Measurements from ENCODE around the gene ZCCHC24.
"Not testable (repeated sequence)": the region's sequence is repeated elsewhere in the genome, so short reads cannot be mapped to it uniquely, and the experiment has no call there.

ZCCHC24 gene

GRCh38 chr10:79334573-79334972 is 110.9 kb downstream of the ZCCHC24 start:
- TF ChIP-seq, protein P1, sequence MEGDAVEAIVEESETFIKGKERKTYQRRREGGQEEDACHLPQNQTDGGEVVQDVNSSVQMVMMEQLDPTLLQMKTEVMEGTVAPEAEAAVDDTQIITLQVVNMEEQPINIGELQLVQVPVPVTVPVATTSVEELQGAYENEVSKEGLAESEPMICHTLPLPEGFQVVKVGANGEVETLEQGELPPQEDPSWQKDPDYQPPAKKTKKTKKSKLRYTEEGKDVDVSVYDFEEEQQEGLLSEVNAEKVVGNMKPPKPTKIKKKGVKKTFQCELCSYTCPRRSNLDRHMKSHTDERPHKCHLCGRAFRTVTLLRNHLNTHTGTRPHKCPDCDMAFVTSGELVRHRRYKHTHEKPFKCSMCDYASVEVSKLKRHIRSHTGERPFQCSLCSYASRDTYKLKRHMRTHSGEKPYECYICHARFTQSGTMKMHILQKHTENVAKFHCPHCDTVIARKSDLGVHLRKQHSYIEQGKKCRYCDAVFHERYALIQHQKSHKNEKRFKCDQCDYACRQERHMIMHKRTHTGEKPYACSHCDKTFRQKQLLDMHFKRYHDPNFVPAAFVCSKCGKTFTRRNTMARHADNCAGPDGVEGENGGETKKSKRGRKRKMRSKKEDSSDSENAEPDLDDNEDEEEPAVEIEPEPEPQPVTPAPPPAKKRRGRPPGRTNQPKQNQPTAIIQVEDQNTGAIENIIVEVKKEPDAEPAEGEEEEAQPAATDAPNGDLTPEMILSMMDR (IDR thresholded peaks at IDR 0.05; ENCODE audit: insufficient read depth, missing control alignments) = no peak
- FAIRE-seq (no peak), DNase-seq (ENCODE audit: insufficient read length, low spot score) (no peak)

DNA sequence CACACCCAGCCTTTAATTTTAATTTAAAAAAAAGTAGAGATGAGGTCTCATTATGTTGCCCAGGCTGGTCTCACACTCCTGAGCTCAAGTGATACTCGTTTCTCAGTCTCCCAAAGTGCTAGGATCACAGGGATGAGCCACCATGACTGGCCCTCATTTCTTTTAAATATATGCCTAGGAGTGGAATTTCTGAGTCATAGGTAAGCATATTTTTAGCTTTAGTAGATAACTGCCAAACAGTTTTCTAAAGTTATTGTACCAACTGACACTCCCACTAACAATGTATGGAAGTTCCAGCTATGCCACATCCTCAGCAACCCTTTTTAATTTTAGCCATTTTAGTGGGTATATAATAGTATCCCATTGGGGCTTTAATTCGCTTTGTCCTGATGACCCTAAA is 111.9 kb downstream of the ZCCHC24 start:
- TF ChIP-seq, protein P1 (IDR thresholded peaks at IDR 0.05; ENCODE audit: insufficient read depth, missing control alignments) = no peak
- DNase-seq (ENCODE audit: insufficient read length, low spot score) = no peak
- no peak for FAIRE-seq

DNA sequence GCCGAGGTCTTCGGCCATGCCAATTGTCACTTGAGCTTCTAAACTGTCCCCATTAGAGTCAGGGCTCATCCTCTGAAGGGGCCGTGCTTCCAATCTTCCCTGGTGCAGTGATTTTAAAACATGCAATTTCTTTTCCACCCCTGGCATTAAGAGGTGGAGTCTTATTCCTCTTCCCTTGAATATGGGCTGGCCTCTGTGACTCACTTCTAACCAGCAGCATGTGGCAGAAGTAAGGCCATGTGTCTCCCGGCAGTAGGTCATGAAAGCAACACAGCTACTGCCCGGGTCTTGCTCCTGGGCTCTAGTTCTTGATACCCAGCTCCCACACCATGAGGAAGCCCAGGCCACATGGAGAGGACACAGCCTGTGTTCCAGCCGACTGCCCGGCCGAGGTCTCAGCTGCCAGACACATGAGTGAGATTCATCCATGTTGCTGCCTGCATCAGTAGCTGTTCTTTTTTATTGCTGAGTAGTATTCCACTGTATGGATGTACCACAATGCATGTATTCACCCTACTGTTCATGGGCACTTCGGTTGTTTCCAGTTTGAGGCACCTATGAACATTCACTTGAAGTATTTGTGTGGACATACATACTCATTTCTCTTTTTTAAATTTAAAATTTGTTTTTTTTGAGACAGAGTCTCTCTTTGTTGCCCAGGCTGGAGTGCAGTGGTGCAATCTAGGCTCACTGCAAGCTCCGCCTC is 112.7 kb downstream of the ZCCHC24 start:
- DNase-seq (ENCODE audit: insufficient read length, low spot score); FAIRE-seq: not testable (repeated sequence)

Measured in D721Med (cell line).